PC-9 (cell line): ENCODE results near the gene FNDC7.

Experiments used
- CTCF ChIP-seq: fragments of 200-600 bp; sonication (generic); conservative IDR thresholded peaks from 2 replicates; pipeline ENCODE4 v1.6.1; 2017; ENCODE audit warnings: mixed run types, antibody characterized with exemption, mild to moderate bottlenecking, moderate library complexity
- EZH2 ChIP-seq: fragments of 200-600 bp; sonication (generic); IDR thresholded peaks from 2 replicates; pipeline ENCODE4 v1.8.0; 2017; ENCODE audit warnings: antibody characterized with exemption, low read depth

GRCh38 chr1:108678706-108679105 lies 34.0 kb upstream of the FNDC7 start:
- TF ChIP-seq CTCF (no peak), EZH2 (no peak)
